SK-N-SH treated with all-trans-retinoic acid at 6 μM for 48 hours (cell line): ENCODE measurements around the gene HNF1A.

Source experiments
- ATAC-seq: fragments of 200-7000 bp; cut with Tn5 transposase; 3 replicates; pipeline ENCODE4 v1.9.1; 2020; ENCODE audit warnings: mild to moderate bottlenecking, moderate library complexity
- ARNTL ChIP-seq: fragments of 450-650 bp; formaldehyde crosslinking; IDR thresholded peaks from 2 replicates; pipeline ENCODE4 v1.5.0; 2020; ENCODE audit warnings: low read depth, mild to moderate bottlenecking, moderate library complexity, borderline replicate concordance
- CREB5 ChIP-seq: fragments of 250-450 bp; sonication (Bioruptor Pico); IDR thresholded peaks from 2 replicates; pipeline ENCODE4 v1.5.1; 2020; ENCODE audit warnings: low read depth, mild to moderate bottlenecking, moderate library complexity
- CSDC2 ChIP-seq: fragments of 250-450 bp; sonication (Bioruptor Pico); IDR thresholded peaks from 2 replicates; pipeline ENCODE4 v1.5.0; 2020; ENCODE audit warnings: mild to moderate bottlenecking, moderate library complexity
- CSRNP3 ChIP-seq: fragments of 250-450 bp; sonication (Bioruptor Pico); IDR thresholded peaks from 2 replicates; pipeline ENCODE4 v1.5.1; 2021; ENCODE audit warnings: mild to moderate bottlenecking, moderate library complexity
- ESRRG ChIP-seq: fragments of 250-450 bp; sonication (Bioruptor Pico); IDR thresholded peaks from 2 replicates; pipeline ENCODE4 v1.6.1; 2021; ENCODE audit warnings: mild to moderate bottlenecking
- ISL1 ChIP-seq: fragments of 250-450 bp; sonication (Bioruptor Pico); IDR thresholded peaks from 2 replicates; pipeline ENCODE4 v2.1.2; 2022; ENCODE audit warnings: mild to moderate bottlenecking, moderate library complexity
- OSR1 ChIP-seq: fragments of 250-450 bp; sonication (Bioruptor Pico); IDR thresholded peaks from 2 replicates; pipeline ENCODE4 v1.8.0; 2022; ENCODE audit warnings: moderate library complexity, mild to moderate bottlenecking, inconsistent platforms
- PATZ1 ChIP-seq: fragments of 250-450 bp; sonication (Bioruptor Pico); IDR thresholded peaks from 2 replicates; pipeline ENCODE4 v1.8.0; 2020; ENCODE audit warnings: mild to moderate bottlenecking, moderate library complexity, borderline replicate concordance
- POU6F1 ChIP-seq: fragments of 250-450 bp; sonication (Bioruptor Pico); IDR thresholded peaks from 2 replicates; pipeline ENCODE4 v1.8.0; 2021; ENCODE audit warnings: low read depth, mild to moderate bottlenecking, moderate library complexity, borderline replicate concordance
- PPARA ChIP-seq: fragments of 250-450 bp; sonication (Bioruptor Pico); IDR thresholded peaks from 2 replicates; pipeline ENCODE4 v1.5.0; 2020; ENCODE audit warnings: mild to moderate bottlenecking, borderline replicate concordance
- RARB ChIP-seq: fragments of 250-450 bp; sonication (Bioruptor Pico); IDR thresholded peaks from 2 replicates; pipeline ENCODE4 v1.8.0; 2021; ENCODE audit warnings: mild to moderate bottlenecking, moderate library complexity
- TCF4 ChIP-seq: fragments of 250-450 bp; sonication (Bioruptor Pico); IDR thresholded peaks from 2 replicates; pipeline ENCODE4 v1.8.0; 2021; ENCODE audit warnings: mild to moderate bottlenecking, moderate library complexity, borderline replicate concordance
- TOX ChIP-seq: fragments of 250-450 bp; sonication (Bioruptor Pico); IDR thresholded peaks from 2 replicates; pipeline ENCODE4 v1.8.0; 2021; ENCODE audit warnings: mild to moderate bottlenecking, moderate library complexity, borderline replicate concordance
- TSHZ2 ChIP-seq: fragments of 250-450 bp; sonication (Bioruptor Pico); IDR thresholded peaks from 2 replicates; pipeline ENCODE4 v1.5.0; 2020; ENCODE audit warnings: mild to moderate bottlenecking, moderate library complexity
- ZC3H10 ChIP-seq: fragments of 250-450 bp; sonication (Bioruptor Pico); IDR thresholded peaks from 2 replicates; pipeline ENCODE4 v1.5.1; 2021; ENCODE audit warnings: mild to moderate bottlenecking, moderate library complexity
- ZFP3 ChIP-seq: fragments of 250-450 bp; sonication (Bioruptor Pico); IDR thresholded peaks from 2 replicates; pipeline ENCODE4 v1.5.0; 2020; ENCODE audit warnings: mild to moderate bottlenecking, moderate library complexity
- ZFP30 ChIP-seq: fragments of 450-650 bp; formaldehyde crosslinking; IDR thresholded peaks from 2 replicates; pipeline ENCODE4 v1.5.0; 2022; ENCODE audit warnings: mild to moderate bottlenecking, moderate library complexity
- ZNF70 ChIP-seq: fragments of 450-650 bp; formaldehyde crosslinking; IDR thresholded peaks from 2 replicates; pipeline ENCODE4 v1.5.0; 2020; ENCODE audit warnings: mild to moderate bottlenecking, moderate library complexity
- ZNF8 ChIP-seq: fragments of 450-650 bp; formaldehyde crosslinking; IDR thresholded peaks from 2 replicates; pipeline ENCODE4 v1.5.0; 2020; ENCODE audit warnings: mild to moderate bottlenecking, moderate library complexity

Gene HNF1A

GRCh38 chr12:120955232-120955631, 23.1 kb upstream of the HNF1A start (continued):
- TF ChIP-seq POU6F1 (no peak), ZNF8 (no peak)

GRCh38 chr12:120956579-120957300, 21.6 kb upstream of the HNF1A start:
- no peak for ATAC-seq
- TF ChIP-seq TOX (CRISPR knock-in tag), result no peak
- no peak for TF ChIP-seq OSR1
- no peak for TF ChIP-seq ZFP3 (CRISPR knock-in tag)
- TF ChIP-seq ISL1 (CRISPR knock-in tag), result no peak
- TF ChIP-seq ARNTL, result no peak
- no peak for TF ChIP-seq PATZ1 (CRISPR knock-in tag)
- TF ChIP-seq POU6F1, result no peak
- TF ChIP-seq CREB5 (CRISPR knock-in tag), result no peak
- no peak for TF ChIP-seq ZC3H10 (CRISPR knock-in tag)
- no peak for TF ChIP-seq PPARA (CRISPR knock-in tag)
- no peak for TF ChIP-seq ESRRG (CRISPR knock-in tag)
- no peak for TF ChIP-seq CSRNP3
- TF ChIP-seq RARB (CRISPR knock-in tag), result no peak
- TF ChIP-seq ZFP30 (CRISPR knock-in tag), result no peak
- TF ChIP-seq ZNF70, result no peak
- TF ChIP-seq TCF4, result no peak

GRCh38 chr12:120959111-120959878, 19.0 kb upstream of the HNF1A start:
- ATAC-seq, result no peak
- TF ChIP-seq ZC3H10 (CRISPR knock-in tag) (no peak), CSDC2 (no peak), CREB5 (CRISPR knock-in tag) (no peak), PATZ1 (CRISPR knock-in tag) (no peak), TSHZ2 (CRISPR knock-in tag) (no peak), ISL1 (CRISPR knock-in tag) (no peak)
